Measurements from ENCODE around the gene AVL9.
"Not testable (repeated sequence)": the region's sequence is repeated elsewhere in the genome, so short reads cannot be mapped to it uniquely, and the experiment has no call there.

The AVL9 gene

DNA sequence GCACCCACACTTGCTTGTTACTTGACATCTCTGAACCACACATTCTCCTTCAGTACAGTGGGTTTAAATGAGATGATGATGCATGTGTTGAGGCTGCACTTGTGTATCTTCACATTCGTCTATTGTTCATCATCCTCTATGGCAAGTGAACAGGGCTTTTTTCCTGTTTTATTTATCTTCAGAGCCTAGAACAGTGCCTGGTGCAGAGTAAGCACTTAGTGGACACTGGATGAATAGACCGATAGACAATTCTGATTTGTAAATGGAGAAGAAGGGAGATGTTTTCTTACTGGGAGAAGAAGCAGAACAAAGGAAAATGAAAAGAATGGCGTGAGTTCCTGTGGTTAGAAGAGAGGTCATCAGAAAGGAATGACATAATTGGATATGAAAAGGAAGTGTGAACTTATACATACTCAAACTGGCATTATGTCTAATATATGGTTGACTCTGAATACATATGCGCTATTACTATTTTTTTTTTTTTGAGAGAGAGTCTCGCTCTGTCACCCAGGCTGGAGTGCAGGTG is 99.7 kb downstream of the AVL9 start:
- H3K27me3 ChIP-seq (ENCODE audit: insufficient read depth, poor library complexity, severe bottlenecking) = no peaks in the 10 kb centered on the region
- H3K4me3 ChIP-seq (replicated peaks; ENCODE audit: insufficient read depth, low read length) = no peak overlapping the region
- DNase-seq (ENCODE audit: low read depth in 1 of 2, low spot score in 1 of 2) = no peak
- H3K27ac ChIP-seq (replicated peaks) = no peak overlapping the region
- TF ChIP-seq POLR2AphosphoS5 (IDR thresholded peaks at IDR 0.05; ENCODE audit: low read depth) (no peak), SPI1 (IDR thresholded peaks at IDR 0.05; ENCODE audit: borderline replicate concordance, low read depth) (no peak), GABPA (IDR thresholded peaks at IDR 0.05; ENCODE audit: low read depth) (no peak), CTCF (IDR thresholded peaks at IDR 0.05; ENCODE audit: insufficient read depth, low read length) (no peak)
- TF ChIP-seq, protein P1, sequence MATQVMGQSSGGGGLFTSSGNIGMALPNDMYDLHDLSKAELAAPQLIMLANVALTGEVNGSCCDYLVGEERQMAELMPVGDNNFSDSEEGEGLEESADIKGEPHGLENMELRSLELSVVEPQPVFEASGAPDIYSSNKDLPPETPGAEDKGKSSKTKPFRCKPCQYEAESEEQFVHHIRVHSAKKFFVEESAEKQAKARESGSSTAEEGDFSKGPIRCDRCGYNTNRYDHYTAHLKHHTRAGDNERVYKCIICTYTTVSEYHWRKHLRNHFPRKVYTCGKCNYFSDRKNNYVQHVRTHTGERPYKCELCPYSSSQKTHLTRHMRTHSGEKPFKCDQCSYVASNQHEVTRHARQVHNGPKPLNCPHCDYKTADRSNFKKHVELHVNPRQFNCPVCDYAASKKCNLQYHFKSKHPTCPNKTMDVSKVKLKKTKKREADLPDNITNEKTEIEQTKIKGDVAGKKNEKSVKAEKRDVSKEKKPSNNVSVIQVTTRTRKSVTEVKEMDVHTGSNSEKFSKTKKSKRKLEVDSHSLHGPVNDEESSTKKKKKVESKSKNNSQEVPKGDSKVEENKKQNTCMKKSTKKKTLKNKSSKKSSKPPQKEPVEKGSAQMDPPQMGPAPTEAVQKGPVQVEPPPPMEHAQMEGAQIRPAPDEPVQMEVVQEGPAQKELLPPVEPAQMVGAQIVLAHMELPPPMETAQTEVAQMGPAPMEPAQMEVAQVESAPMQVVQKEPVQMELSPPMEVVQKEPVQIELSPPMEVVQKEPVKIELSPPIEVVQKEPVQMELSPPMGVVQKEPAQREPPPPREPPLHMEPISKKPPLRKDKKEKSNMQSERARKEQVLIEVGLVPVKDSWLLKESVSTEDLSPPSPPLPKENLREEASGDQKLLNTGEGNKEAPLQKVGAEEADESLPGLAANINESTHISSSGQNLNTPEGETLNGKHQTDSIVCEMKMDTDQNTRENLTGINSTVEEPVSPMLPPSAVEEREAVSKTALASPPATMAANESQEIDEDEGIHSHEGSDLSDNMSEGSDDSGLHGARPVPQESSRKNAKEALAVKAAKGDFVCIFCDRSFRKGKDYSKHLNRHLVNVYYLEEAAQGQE (IDR thresholded peaks at IDR 0.05; ENCODE audit: insufficient replicate concordance, low read depth) = no peak

- not testable (repeated sequence) for H3K27ac ChIP-seq (replicated peaks); H3K4me3 ChIP-seq (replicated peaks; ENCODE audit: insufficient read depth, low read length); DNase-seq (ENCODE audit: low read depth in 1 of 2, low spot score in 1 of 2); H3K27me3 ChIP-seq (ENCODE audit: insufficient read depth, poor library complexity, severe bottlenecking)
Observed at GRCh38 chr7:32601196-32601595, 105.9 kb downstream of the AVL9 start.

DNA sequence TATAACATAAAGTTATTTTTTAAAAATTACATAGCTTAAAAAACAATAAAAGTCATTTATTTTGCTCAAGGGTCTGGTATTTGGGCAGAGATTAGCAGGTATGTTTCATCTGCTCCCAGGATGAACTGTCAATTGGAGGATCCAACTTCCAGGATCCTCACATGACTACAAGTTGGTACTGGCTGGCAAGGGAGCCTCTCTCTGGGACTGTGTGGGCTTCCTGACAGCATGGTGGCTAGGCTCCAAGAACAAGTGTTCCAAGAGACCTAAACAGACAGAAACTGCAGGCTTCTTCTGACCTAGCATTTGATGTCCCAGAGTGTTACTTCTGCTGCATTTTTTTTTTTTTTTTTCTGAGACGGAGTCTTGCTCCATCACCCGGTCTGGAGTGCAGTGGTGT is 107.2 kb downstream of the AVL9 start:
- no peak for DNase-seq (ENCODE audit: low read depth in 1 of 2, low spot score in 1 of 2)
- TF ChIP-seq CTCF (IDR thresholded peaks at IDR 0.05; ENCODE audit: insufficient read depth, low read length) (no peak), POLR2AphosphoS5 (IDR thresholded peaks at IDR 0.05; ENCODE audit: low read depth) (no peak), GABPA (IDR thresholded peaks at IDR 0.05; ENCODE audit: low read depth) (no peak), SPI1 (IDR thresholded peaks at IDR 0.05; ENCODE audit: borderline replicate concordance, low read depth) (no peak)
- TF ChIP-seq, protein P1 (IDR thresholded peaks at IDR 0.05; ENCODE audit: insufficient replicate concordance, low read depth) = no peak
- Histone ChIP-seq H3K4me3 (replicated peaks; ENCODE audit: insufficient read depth, low read length) (no peak overlapping the region), H3K27ac (replicated peaks) (no peak overlapping the region), H3K27me3 (ENCODE audit: insufficient read depth, poor library complexity, severe bottlenecking) (no peaks in the 10 kb centered on the region)

DNA sequence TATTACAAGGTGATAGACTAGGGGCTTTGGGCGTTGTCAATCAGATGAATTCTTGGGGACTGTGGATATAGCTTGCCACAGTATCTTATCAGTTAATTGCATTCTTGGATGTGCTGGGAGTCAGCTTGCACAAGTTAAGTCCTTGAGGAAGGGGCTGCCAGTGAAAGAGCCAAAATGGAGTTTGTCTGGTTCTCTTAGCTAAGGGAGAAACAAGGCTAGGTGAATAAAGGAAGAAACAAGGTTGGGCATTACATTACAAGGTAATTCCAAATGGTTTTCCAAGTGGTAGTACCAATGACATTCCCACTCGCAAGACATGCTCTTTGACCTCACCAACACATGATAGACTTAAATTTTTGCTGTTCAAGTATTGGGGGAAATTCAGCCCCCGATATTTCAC is 108.2 kb downstream of the AVL9 start:
- not testable (repeated sequence) for H3K27ac ChIP-seq (replicated peaks); H3K4me3 ChIP-seq (replicated peaks; ENCODE audit: insufficient read depth, low read length); H3K27me3 ChIP-seq (ENCODE audit: insufficient read depth, poor library complexity, severe bottlenecking); DNase-seq (ENCODE audit: low read depth in 1 of 2, low spot score in 1 of 2)

DNA sequence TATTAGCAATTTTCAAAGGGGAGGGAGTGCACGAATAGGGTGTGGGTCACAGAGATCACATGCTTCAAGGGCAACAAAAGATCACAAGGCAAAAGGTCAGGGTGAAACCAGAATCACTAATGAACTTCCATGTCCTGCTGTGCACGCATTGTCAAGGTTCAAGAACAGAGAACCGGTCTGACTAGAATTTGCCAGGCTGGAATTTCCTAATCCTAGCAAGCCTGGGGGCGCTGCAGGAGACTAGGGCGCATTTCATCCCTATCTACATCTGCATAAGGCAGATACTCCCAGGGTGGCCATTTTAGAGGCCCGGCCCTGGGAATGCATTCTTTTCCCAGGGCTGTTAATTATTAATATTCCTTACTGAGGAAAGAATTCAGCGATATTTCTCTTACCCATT is 108.8 kb downstream of the AVL9 start:
- DNase-seq (ENCODE audit: low read depth in 1 of 2, low spot score in 1 of 2); H3K4me3 ChIP-seq (replicated peaks; ENCODE audit: insufficient read depth, low read length); H3K27me3 ChIP-seq (ENCODE audit: insufficient read depth, poor library complexity, severe bottlenecking); H3K27ac ChIP-seq (replicated peaks): not testable (repeated sequence)
